ENCODE results near the gene METTL25B.
"Not testable (repeated sequence)": the region's sequence is repeated elsewhere in the genome, so short reads cannot be mapped to it uniquely, and the experiment has no call there.

Gene METTL25B

DNA sequence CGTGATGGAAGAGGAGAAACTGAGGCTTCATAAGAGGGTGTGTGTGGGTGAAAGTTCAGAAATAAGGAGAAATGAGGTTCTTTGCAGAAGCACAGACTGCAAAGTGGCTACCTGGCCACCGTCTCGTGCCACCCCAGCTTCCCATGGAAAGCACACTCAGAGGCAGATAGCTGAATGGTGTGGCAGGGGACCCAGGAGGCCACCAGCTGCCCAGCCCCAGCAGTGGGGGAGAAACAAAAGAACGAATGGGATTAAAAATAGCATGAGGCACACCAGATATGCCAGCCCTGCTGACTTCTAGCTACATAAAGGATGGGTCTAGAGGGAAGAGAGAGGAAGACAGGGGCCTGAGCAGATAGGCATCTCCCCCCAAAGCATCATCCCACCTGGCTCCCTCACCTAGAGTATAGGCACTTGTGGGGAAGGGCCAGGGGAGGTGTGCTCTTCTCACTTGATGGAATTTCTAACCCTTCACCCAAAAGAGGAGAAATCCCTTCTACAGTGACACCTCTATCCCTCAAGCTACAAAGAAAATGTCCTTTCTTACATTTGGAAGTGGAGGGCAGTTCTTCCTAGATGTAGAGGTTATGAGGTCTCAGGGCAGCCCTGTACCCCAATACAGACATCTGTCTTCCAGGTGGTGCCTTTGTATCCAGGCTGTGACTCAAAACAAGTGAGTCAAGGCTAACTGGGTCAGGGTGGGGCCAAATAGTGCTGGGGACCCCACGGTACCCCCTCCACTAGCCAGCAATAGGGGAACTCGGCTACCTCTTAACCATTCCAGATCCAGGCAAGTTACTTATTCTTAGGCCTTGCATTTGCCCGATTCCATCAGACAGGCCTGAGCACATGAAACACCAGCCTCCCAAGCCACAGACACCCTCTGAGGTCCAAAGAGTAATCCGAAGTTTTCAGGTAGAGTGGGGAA is 19.7 kb downstream of the METTL25B start:
- no peak for DNase-seq
- ATAC-seq = no peak
- peaks cover 79% of the 10 kb centered on the region for H3K4me1 Mint-ChIP-seq
- peak overlapping the region; percentile 92 to 97 for H3K27ac Mint-ChIP-seq
- H3K4me3 Mint-ChIP-seq = peak overlapping the region; percentile 80 to 93
- no peaks in the 10 kb centered on the region for H3K9me3 Mint-ChIP-seq
- H3K27me3 Mint-ChIP-seq = no peaks in the 10 kb centered on the region

DNA sequence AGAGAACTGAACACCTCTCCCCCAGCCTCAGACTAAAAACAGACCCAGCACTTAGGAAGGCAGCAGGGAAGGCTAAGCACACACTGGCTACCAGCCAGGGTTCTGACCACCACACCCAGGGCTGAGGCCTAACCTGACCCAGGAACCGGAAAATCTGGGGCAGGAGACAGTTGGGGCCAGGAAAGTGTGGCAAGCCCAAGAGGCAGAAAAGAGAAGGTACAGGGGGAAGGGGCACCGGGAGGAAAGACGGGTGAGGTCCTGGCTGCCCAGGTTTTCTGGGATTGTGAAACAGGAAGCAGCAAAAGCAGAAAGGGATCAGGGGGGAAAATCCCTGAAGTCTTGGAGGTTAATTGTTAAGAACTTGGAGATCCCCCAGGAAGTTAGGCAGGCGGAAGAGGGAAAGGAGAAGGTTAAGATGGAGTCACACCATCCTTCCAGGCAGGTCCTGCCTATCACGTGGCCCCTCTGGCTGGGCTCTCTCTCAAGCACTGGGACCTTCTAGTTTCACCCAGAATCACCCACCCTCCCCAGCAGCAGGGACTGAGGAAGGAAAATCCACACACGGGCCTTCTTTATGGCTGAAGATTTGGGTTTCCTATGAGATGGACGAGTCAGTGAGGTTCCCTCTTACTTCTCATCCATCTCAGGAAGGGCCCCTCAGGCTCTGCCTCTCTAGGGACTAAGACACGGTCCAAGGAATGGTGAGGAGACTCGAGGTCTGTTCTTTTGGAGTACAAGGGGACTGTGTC is 20.6 kb downstream of the METTL25B start:
- ATAC-seq (no peak), DNase-seq (no peak)
- Mint-ChIP-seq H3K9me3 (no peaks in the 10 kb centered on the region), H3K4me3 (peak overlapping the region; percentile 80 to 93), H3K4me1 (peaks cover 73% of the 10 kb centered on the region), H3K27ac (peak overlapping the region; percentile 92 to 97), H3K27me3 (no peaks in the 10 kb centered on the region)

DNA sequence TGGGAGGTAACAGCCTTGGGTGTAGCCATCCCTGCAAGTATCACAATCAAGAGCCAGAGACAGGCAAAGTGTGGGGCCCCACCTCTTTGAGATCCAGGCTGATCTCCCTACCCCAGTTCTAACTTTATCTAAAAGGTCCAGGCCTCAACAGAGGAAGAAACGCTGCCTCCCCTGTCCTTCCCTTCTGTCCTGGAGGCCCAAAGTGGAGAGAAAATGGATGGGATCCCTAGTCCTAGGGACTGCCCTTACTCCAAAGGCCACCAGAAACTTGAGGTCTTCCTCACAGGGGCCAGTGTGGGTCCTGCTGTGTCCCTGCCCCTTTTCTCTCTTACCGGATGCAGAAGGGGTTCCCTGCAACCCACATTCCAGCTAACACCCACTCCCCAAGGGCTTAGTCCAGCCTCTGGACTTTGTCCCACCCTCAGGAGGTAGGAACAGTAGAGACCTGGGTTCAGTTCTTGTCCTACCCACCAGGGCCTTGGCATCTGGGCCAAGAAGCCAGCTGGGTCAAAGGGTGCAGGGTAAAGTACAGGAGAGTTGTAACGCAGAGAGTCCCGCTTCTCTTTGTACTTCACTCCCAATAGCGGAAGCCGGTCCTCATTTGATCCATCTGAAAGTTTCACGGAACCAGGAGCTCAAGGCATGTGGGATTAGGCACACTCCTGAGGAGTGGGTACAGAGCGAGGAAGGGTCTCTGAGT is 21.3 kb downstream of the METTL25B start:
- H3K27me3 Mint-ChIP-seq = no peaks in the 10 kb centered on the region

DNA sequence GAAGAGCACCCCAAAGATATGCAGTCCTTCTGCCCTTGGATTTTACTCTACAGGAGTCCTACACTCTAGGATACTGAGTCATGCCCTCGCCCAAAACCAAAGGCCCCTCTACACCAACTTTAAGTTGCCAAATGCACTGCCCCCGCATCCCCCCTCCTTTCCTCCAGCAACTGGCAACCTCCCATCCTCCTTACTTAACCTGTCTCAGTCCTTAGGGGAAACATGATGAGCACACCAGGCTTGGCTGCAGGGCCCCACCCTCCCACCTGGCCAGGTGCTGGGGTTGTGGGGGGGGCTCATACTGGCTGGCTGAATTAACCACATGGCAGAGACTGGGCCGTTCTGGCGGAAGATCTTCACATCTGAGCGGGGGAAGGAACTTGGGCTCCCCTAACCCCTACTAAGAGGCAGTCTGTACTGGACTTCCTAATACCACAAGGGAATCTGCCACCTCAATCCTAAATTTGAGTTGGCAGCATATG is 22.0 kb downstream of the METTL25B start:
- no peaks in the 10 kb centered on the region for H3K27me3 Mint-ChIP-seq
- peak in 1 of 2 donors; percentile 43 for DNase-seq
- H3K4me3 Mint-ChIP-seq = peak overlapping the region; percentile 80 to 93
- ATAC-seq = peak; percentile 10
- no peaks in the 10 kb centered on the region for H3K9me3 Mint-ChIP-seq
- peaks cover 65% of the 10 kb centered on the region for H3K4me1 Mint-ChIP-seq
- peak overlapping the region; percentile 92 to 97 for H3K27ac Mint-ChIP-seq

More for the DNA sequence above, 21.3 kb downstream of the METTL25B start:
- H3K9me3 Mint-ChIP-seq = no peaks in the 10 kb centered on the region
- DNase-seq = no peak
- no peak for ATAC-seq
- H3K4me3 Mint-ChIP-seq = peak overlapping the region; percentile 80 to 93
- H3K27ac Mint-ChIP-seq = peak overlapping the region; percentile 92 to 97
- peaks cover 67% of the 10 kb centered on the region for H3K4me1 Mint-ChIP-seq

DNA sequence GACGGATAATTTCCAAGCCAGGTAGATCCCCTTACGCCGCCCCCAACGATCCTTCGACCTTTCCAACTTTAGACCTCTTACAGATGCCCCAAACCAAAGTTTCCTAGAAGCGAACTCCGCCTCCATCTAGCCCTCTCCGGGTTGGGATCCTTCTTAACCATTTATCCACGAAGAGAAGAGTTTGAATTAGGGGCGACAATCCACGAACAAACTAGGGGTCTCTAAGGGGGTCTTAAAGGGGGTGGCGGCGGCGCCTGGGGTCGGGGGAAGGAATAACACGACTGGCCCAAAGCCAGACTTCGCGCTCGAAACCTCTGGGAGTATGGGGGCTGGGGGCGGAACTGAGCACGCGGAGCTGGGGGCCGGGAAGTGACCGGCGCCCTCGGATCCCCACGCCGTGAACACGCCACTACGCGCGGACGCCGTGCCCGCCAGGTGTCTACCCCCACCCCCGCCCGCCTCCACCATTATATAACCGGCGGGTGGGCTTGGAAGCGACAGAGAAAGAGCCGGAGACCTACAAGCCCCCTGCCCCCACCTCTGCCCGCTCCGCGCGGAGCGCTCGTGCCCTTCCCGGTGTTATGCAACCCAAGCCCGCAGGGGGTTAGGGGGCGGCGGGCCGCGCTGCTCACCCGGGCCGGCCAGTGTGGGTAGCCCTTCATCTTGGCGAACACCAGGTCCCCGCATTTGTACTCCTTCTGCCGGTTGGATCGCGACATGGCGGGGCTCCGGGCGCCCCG is 22.6 kb downstream of the METTL25B start:
- Mint-ChIP-seq H3K27me3 (no peaks in the 10 kb centered on the region), H3K27ac (peak overlapping the region; percentile 92 to 97), H3K4me1 (peaks cover 59% of the 10 kb centered on the region), H3K4me3 (peak overlapping the region; percentile 80 to 93), H3K9me3 (no peaks in the 10 kb centered on the region)
- DNase-seq (peak; percentile 57 to 59), ATAC-seq (peak; percentile 59)

DNA sequence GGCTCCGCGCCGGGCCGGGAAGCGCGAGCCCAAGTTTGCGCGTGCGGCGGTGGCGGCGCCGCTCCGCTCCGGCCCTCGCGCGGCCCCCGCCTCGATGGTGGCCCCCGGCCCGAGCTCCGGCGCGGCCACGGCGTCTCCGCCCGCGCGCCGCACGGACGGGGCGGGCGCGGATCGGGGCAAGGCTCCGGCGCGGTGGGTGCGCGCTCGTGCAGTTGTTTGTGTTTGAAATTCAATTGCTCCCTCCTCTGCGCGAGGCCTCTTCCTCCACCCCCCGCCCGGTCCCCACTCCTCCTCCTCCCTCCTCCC is 23.1 kb downstream of the METTL25B start, which contains the start of gene HDGF:
TSS of gene HDGF (minus strand) at position 225 of the 306 bp plus-strand sequence. CDS start 246 bp downstream, outside the sequence.
- H3K4me3 Mint-ChIP-seq = peak within 1 kb of the TSS; percentile 92 to 93
- no peak for DNase-seq
- peak within 1 kb of the TSS; percentile 92 to 97 for H3K27ac Mint-ChIP-seq
- no peak for ATAC-seq
- no peaks in the 10 kb centered on the region for H3K9me3 Mint-ChIP-seq
- peaks cover 54% of the 10 kb centered on the region for H3K4me1 Mint-ChIP-seq
- H3K27me3 Mint-ChIP-seq = no peaks in the 10 kb centered on the region

DNA sequence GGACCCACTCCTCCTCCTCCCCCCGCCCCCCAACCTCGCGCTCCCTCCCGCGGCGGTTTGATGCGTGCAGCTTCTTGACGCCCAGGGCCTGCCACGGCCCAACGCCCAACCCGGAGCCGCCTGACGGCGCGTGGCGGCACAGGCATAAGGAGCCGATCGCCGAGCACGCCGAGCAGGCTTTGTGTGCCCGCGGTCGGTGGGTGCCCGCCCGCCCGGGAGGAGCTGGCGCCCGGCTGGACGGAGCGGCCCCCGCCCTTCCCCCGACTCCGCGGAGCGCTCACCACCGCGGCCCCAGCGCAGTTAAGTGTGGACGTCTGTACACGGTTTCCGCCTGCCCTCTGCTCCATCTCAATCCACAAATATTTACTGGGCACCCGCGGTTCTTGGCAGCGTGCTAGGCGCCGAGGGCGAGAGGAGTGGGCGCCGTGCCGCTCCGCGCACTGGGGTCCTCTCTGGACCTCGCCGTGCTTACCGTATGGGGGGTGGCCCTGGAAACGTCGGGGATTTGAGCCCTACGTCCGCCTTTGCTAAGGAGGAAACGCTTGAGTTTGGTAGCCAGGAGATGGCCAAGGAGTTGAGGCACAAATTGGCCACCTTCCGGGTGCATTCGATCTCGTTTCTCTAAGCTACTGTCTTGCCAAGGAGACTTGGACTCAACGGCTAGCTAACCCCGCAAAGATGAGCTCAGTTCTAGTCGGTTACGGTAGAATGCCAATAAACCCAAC is 23.6 kb downstream of the METTL25B start:
- ATAC-seq = peak; percentile 90
- Mint-ChIP-seq H3K4me1 (peaks cover 48% of the 10 kb centered on the region), H3K27me3 (no peaks in the 10 kb centered on the region), H3K27ac (peak overlapping the region; percentile 91 to 93), H3K4me3 (peak overlapping the region; percentile 92), H3K9me3 (no peaks in the 10 kb centered on the region)
- peak; percentile 90 to 96 for DNase-seq

DNA sequence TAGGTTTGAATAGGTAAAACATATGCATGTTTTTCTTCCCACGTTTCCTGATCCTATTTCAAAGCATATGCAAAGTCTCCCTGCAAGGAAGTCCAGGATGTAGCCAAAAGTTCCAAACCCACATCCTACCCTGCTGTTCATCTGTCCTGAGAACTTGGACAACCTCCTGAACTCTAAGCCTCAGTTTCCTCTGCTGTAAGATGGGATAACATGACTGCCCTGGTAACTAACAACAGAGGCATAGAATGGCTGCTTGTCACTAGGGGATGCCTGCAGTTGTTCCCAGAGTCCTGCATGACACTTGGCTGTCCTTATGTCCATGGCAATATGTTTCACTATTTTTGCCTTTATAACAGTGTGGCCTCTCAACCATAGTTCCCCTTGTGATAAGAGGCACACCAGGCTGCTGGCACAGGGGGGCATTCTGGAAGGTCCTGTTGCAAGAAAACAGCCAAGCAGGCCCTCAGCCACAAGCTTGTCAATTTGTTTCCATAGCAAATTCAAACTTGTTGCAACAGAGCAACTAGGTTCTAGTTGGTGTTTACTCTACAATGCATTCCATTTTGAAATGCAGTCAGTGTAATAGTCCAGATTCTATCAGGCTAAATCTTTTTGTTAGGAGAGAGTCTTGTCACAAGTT is 24.7 kb downstream of the METTL25B start:
- Mint-ChIP-seq H3K4me3 (peak overlapping the region; percentile 92), H3K27ac (peak overlapping the region in 1 of 2 donors; percentile 61), H3K4me1 (peaks cover 38% of the 10 kb centered on the region), H3K27me3 (no peaks in the 10 kb centered on the region), H3K9me3 (no peaks in the 10 kb centered on the region)
- DNase-seq (no peak), ATAC-seq (no peak)

DNA sequence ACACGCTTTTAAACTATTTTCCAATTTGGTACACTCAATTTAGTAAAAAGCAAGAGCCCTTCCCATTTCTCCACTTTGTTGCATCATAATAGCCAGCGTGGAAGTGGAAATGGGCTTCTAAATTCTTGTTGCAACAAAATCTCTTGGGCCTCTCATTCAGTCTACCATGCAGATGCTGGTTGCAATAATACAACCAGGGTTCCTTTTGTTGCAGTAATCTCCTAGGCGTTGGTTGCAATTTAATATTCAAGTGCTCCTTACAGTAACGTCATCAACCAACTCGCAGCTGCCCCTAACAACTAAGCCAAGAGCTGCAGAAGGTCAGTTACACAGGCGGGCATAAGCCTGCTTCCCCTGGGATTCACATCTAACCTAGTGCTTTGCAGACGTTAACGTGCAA is 25.9 kb downstream of the METTL25B start:
- DNase-seq (no peak), ATAC-seq (no peak)
- Mint-ChIP-seq H3K4me1 (peaks cover 25% of the 10 kb centered on the region), H3K4me3 (no peak overlapping the region), H3K27me3 (no peaks in the 10 kb centered on the region), H3K9me3 (no peaks in the 10 kb centered on the region), H3K27ac (no peak overlapping the region)

DNA sequence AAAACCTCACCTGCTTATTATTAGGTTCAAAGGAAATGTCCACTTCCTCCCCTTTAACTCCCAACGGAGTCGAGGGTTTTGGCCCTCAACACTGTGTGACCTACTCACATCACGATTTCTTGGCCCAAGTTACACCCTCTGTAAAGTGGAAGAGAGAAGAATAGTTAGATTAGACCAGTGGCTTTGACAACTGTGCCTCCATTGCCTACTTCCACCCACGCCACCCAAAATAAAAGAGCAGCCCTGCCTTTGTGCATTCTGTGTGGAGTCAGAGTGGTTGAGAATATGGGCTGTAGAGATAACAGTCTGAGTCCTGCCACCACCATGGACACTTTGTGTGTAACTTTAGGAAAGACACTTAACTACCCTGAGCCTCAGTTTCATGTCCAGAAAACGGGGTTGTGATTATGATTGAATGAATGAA is 27.3 kb downstream of the METTL25B start:
- no peak for DNase-seq
- ATAC-seq = no peak
- Mint-ChIP-seq H3K9me3 (no peaks in the 10 kb centered on the region), H3K27me3 (no peaks in the 10 kb centered on the region), H3K4me3 (no peak overlapping the region), H3K4me1 (peaks cover 13% of the 10 kb centered on the region), H3K27ac (no peak overlapping the region)

DNA sequence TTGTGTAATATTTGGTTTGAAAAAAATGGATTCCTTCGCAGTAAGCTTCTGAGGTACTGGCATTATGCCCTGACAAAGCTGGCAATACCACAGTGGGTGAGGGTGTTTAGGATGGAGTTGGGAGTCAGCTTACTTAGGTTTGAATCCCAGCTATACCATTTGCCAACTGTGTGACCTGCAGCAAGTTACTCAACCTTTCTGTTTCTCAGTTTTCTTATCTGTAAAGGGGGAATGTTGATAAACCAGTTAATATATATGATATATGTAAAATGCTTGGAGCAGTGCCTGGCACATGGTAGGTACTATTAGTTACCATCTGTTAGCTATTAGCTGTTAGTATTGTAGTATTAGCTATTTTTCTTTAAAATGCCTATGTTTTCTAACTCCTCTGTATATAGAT is 28.1 kb downstream of the METTL25B start:
- DNase-seq = no peak
- Mint-ChIP-seq H3K4me3 (no peak overlapping the region), H3K27me3 (no peaks in the 10 kb centered on the region), H3K4me1 (peaks cover 13% of the 10 kb centered on the region), H3K9me3 (no peaks in the 10 kb centered on the region), H3K27ac (no peak overlapping the region)
- ATAC-seq = no peak

DNA sequence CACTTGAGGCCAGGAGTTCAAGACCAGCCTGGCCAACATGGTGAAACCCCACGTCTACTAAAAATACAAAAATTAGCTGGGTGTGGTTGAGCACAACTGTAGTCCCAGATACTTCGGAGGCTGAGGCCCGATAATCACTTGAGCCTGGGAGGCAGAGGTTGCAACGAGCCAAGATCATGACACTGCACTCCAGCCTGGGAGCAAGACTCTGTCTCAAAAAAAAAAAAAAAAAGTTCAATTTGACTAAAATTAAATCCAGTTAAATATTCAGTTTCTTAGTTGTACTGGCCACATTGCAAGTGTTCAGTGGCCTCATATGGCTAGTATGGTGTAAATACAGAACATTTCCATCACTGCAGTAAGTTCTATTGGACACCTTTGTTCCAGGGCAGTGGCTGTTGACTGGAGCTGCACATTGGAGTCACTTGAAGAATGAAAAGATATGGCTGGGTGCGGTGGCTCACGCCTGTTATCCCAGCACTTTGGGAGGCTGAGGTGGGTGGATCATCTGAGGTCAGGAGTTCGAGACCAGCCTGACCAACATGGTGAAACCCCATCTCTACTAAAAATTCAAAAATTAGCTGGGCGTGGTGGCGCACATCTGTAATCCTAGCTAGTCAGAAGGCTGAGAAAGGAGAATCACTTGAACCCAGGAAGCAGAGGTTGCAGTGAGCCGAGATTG is 29.4 kb downstream of the METTL25B start:
- not testable (repeated sequence) for H3K27me3 Mint-ChIP-seq, H3K27ac Mint-ChIP-seq, DNase-seq, ATAC-seq, H3K9me3 Mint-ChIP-seq, H3K4me3 Mint-ChIP-seq
- H3K4me1 Mint-ChIP-seq = peaks cover 10% of the 10 kb centered on the region

DNA sequence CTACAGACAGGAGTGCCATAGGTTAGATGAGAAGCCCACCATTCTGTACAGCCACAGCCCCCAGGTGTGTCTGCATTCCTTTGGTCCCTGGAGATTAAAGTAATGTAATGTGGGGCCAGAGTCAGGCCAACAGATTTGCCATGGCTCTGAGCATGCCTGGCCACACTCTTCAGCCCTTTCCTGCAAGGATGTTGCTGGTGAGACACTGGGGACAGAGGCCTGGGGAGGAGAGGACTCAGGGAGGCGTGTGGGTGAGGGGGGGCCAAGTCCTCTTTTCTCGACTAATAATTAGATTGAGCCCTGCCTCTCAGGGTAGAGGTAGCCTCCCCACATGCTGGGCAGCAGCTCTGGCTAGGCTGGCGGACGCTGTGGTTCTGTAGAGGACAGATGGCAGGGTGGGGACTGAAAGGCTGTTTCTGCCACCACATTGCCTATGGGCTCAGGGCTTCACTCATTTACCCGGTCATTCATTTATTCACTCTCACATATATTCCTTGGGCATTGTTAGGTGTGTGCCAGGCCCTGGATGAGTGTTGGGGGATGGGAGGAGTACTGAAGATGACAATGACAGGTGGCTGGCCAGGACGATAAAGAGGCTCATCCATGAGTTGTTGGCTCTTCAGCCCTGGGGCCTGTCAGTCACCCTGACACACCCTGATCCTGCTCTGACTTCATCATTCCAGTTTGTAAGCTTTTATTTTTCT is 32.0 kb downstream of the METTL25B start:
- Mint-ChIP-seq H3K27me3 (no peaks in the 10 kb centered on the region), H3K27ac (no peak overlapping the region), H3K9me3 (no peaks in the 10 kb centered on the region), H3K4me1 (peaks cover under 1% of the 10 kb centered on the region), H3K4me3 (no peak overlapping the region)
- ATAC-seq (no peak), DNase-seq (no peak)
